HUES6 (cell line): ENCODE measurements around the gene MRPS7.

Experiments used
- H3K27ac ChIP-seq: 2 replicates; pipeline ENCODE4 v1.7.0; 2013; ENCODE audit warnings: low read depth, mild to moderate bottlenecking, low read length, inconsistent platforms
- H3K27me3 ChIP-seq: 2 replicates; pipeline ENCODE4 v1.6.1; 2013; ENCODE audit warnings: low read length; ENCODE audit not compliant: control insufficient read depth, insufficient read depth
- H3K36me3 ChIP-seq: 2 replicates; pipeline ENCODE4 v1.6.1; 2013; ENCODE audit warnings: low read length; ENCODE audit not compliant: control insufficient read depth, insufficient read depth
- H3K4me1 ChIP-seq: 2 replicates; pipeline ENCODE4 v1.6.1; 2013; ENCODE audit warnings: low read length; ENCODE audit not compliant: control insufficient read depth, insufficient read depth
- H3K4me3 ChIP-seq: 2 replicates; pipeline ENCODE4 v1.5.1; 2013; ENCODE audit warnings: low read depth, low read length
- H3K9ac ChIP-seq: one replicate; pipeline ENCODE4 v1.6.1; 2013; ENCODE audit warnings: mild to moderate bottlenecking, low read length
- H3K9me3 ChIP-seq: 2 replicates; pipeline ENCODE4 v1.6.1; 2013; ENCODE audit warnings: low read depth, low read length; ENCODE audit not compliant: control insufficient read depth, insufficient read depth

Gene MRPS7

DNA sequence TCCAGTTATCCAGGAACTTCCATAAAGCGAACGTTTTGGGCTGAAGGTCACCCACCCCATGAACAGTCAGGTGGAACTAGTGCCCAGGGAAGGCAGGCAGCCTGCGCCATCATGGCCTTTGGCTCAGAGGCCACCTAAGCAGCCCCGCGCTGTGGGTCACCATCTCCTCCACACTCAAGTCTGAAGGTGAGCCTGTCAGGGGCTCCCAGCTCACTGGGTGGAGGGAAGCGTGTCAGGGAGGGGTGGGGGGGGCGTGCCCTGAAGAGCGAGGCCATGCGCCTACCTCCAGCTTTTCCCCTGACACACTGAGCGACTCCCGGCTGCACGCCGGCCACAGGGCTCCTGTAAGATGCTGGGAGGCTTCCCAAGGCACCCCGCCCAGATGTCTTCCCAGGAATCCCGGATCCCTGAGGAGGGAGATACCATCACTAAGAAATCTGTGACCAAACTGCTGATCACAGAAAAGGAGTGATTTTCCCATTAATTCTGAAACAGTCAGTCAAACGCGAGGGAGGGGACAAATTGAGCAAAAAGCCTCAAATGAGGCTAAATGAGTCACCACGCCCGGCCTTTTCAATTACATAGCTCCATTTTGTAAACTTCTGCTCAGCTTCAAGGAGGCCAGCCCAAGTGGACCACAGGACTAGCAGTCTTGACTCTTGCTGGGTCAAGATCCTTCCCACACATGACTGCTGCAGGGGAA, 54.0 kb downstream of the MRPS7 start:
- Histone ChIP-seq H3K4me1 (peaks cover 17% of the 10 kb centered on the region; the same call in 1 of the 2 replicates), H3K27me3 (no peaks in the 10 kb centered on the region), H3K27ac (no peak overlapping the region), H3K4me3 (no peak overlapping the region), H3K9ac (no peak overlapping the region), H3K9me3 (no peaks in the 10 kb centered on the region), H3K36me3 (peaks cover 19% of the 10 kb centered on the region)
